Mesenchymal stem cell (in vitro differentiated cells and primary cell): ENCODE measurements around the gene ASPG.

Experiments
- DNase-seq: peaks from one replicate; pipeline ENCODE4 v3.0.0-alpha.2; 2013
- H2AFZ ChIP-seq: one replicate; pipeline ENCODE4 v1.6.1; 2013; ENCODE audit warnings: low read depth, mild to moderate bottlenecking, control low read depth, inconsistent platforms, low read length, moderate library complexity
- H2AK5ac ChIP-seq: 2 replicates; pipeline ENCODE4 v1.6.1; 2013; ENCODE audit warnings: low read length, moderate library complexity, mild to moderate bottlenecking, inconsistent platforms; ENCODE audit not compliant: severe bottlenecking
- H2BK120ac ChIP-seq: one replicate; pipeline ENCODE4 v1.6.1; 2013; ENCODE audit warnings: low read depth, mild to moderate bottlenecking, inconsistent platforms, low read length, moderate library complexity
- H2BK12ac ChIP-seq, 2 experiments: one replicate each; pipeline ENCODE4 v1.6.1; 2013; ENCODE audit warnings: inconsistent platforms in 2 of 2, low read length in 2 of 2, mild to moderate bottlenecking in 2 of 2, moderate library complexity in 2 of 2, control low read depth in 1 of 2
- H2BK15ac ChIP-seq: one replicate; pipeline ENCODE4 v1.6.1; 2013; ENCODE audit warnings: mild to moderate bottlenecking, low read depth, inconsistent platforms; ENCODE audit not compliant: poor library complexity, severe bottlenecking
- H2BK5ac ChIP-seq: 2 replicates; pipeline ENCODE4 v1.6.1; 2013; ENCODE audit warnings: low read depth, mild to moderate bottlenecking, low read length, control low read depth, inconsistent platforms; ENCODE audit not compliant: poor library complexity, severe bottlenecking
- H3K14ac ChIP-seq, 2 experiments: one replicate each; pipeline ENCODE4 v1.6.1; 2013; ENCODE audit warnings: inconsistent platforms in 2 of 2, low read length in 2 of 2, control low read depth in 1 of 2, mild to moderate bottlenecking in 1 of 2, moderate library complexity in 1 of 2
- H3K18ac ChIP-seq, 2 experiments: one replicate each; pipeline ENCODE4 v1.6.1; 2013; ENCODE audit warnings: inconsistent platforms in 2 of 2, low read length in 2 of 2, control low read depth in 1 of 2, low read depth in 1 of 2, mild to moderate bottlenecking in 1 of 2
- H3K23ac ChIP-seq, 2 experiments: one replicate each; pipeline ENCODE4 v1.6.1; 2013; ENCODE audit warnings: inconsistent platforms in 2 of 2, low read length in 2 of 2, mild to moderate bottlenecking in 2 of 2, moderate library complexity in 2 of 2, control low read depth in 1 of 2
- H3K27ac ChIP-seq: 2 replicates; pipeline ENCODE4 v1.5.1; 2013; ENCODE audit warnings: mild to moderate bottlenecking, moderate library complexity, low read length, control low read depth, inconsistent platforms; ENCODE audit not compliant: poor library complexity, severe bottlenecking
- H3K27me3 ChIP-seq, 2 experiments: 2 replicates each; pipeline versions ENCODE4 v1.6.1 to v1.7.0; 2013; ENCODE audit warnings: low read length in 2 of 2, mild to moderate bottlenecking in 2 of 2, moderate library complexity in 2 of 2, control low read depth in 1 of 2, inconsistent platforms in 1 of 2; ENCODE audit not compliant: control insufficient read depth in 1 of 2, insufficient read depth in 1 of 2
- H3K36me3 ChIP-seq, 2 experiments: 2 replicates each; pipeline versions ENCODE4 v1.6.1 to v1.7.0; 2013; ENCODE audit warnings: low read length in 2 of 2, control low read depth in 1 of 2, inconsistent platforms in 1 of 2, low read depth in 1 of 2, mild to moderate bottlenecking in 1 of 2; ENCODE audit not compliant: insufficient read depth in 2 of 2, control insufficient read depth in 1 of 2
- H3K4ac ChIP-seq, 2 experiments: one replicate each; pipeline ENCODE4 v1.6.1; 2013; ENCODE audit warnings: inconsistent platforms in 2 of 2, low read length in 2 of 2, mild to moderate bottlenecking in 2 of 2, moderate library complexity in 2 of 2, control low read depth in 1 of 2, low read depth in 1 of 2
- H3K4me1 ChIP-seq: 2 replicates; pipeline ENCODE4 v1.6.1; 2013; ENCODE audit warnings: low read depth, low read length, control low read depth; ENCODE audit not compliant: control insufficient read depth, insufficient read depth
- H3K4me2 ChIP-seq: 2 replicates; pipeline ENCODE4 v1.6.1; 2013; ENCODE audit warnings: low read length, mild to moderate bottlenecking, inconsistent platforms; ENCODE audit not compliant: poor library complexity, severe bottlenecking
- H3K4me3 ChIP-seq, 2 experiments: 2 replicates each; pipeline versions ENCODE4 v1.5.1 to v1.7.0; 2013; ENCODE audit warnings: low read length in 2 of 2, mild to moderate bottlenecking in 2 of 2, control low read depth in 1 of 2, low read depth in 1 of 2; ENCODE audit not compliant: insufficient read depth in 1 of 2
- H3K79me1 ChIP-seq: replicated peaks from 2 replicates; pipeline ENCODE4 v1.6.1; 2013; ENCODE audit warnings: mild to moderate bottlenecking, control low read depth, low read length, inconsistent platforms; ENCODE audit not compliant: poor library complexity, severe bottlenecking
- H3K9ac ChIP-seq: 2 replicates; pipeline ENCODE4 v1.7.0; 2013; ENCODE audit warnings: mild to moderate bottlenecking, low read length, moderate library complexity
- H3K9me3 ChIP-seq: 2 replicates; pipeline ENCODE4 v1.7.0; 2013; ENCODE audit warnings: mild to moderate bottlenecking, low read length; ENCODE audit not compliant: control insufficient read depth
- H4K8ac ChIP-seq: one replicate; pipeline ENCODE4 v1.6.1; 2013; ENCODE audit warnings: inconsistent platforms, mild to moderate bottlenecking, low read length, moderate library complexity
- H4K91ac ChIP-seq: one replicate; pipeline ENCODE4 v1.6.1; 2013; ENCODE audit warnings: mild to moderate bottlenecking, low read length, inconsistent platforms
- WGBS: methylation state at CpG from one replicate; pipeline ENCODE4 v1.1.7; 2013; ENCODE audit warnings: mixed read lengths; 5-methylcytosine and 5-hydroxymethylcytosine counted together

Gene ASPG

GRCh38 chr14:104094709-104095425 is 9.4 kb downstream of the ASPG start:
- H2BK120ac ChIP-seq, result no peak overlapping the region
- no peak overlapping the region for H2AK5ac ChIP-seq
- H2BK12ac ChIP-seq, result no peak overlapping the region

GRCh38 chr14:104095426-104096310 is 10.2 kb downstream of the ASPG start:
- H3K18ac ChIP-seq, result no peak overlapping the region
- no peaks in the 10 kb centered on the region for H3K79me1 ChIP-seq
- no peaks in the 10 kb centered on the region for H3K9me3 ChIP-seq
- WGBS, result 88% methylated on average over 30 of the region's 31 CpGs
- no peak overlapping the region for H3K27ac ChIP-seq
- H4K8ac ChIP-seq, result no peak overlapping the region
- H3K4ac ChIP-seq, result no peak overlapping the region
- H3K9ac ChIP-seq, result no peak overlapping the region
- no peak overlapping the region for H2BK12ac ChIP-seq
- no peaks in the 10 kb centered on the region for H3K36me3 ChIP-seq
- H2BK120ac ChIP-seq, result no peak overlapping the region
- H4K91ac ChIP-seq, result no peak overlapping the region
- H2BK15ac ChIP-seq, result no peak overlapping the region
- H2AK5ac ChIP-seq, result no peak overlapping the region
- no peak for DNase-seq
- H3K4me3 ChIP-seq, result no peak overlapping the region
- no peak overlapping the region for H2BK5ac ChIP-seq
- no peak overlapping the region for H3K14ac ChIP-seq
- H3K23ac ChIP-seq, result no peak overlapping the region
- no peak overlapping the region for H3K4me2 ChIP-seq
- peaks cover 3% of the 10 kb centered on the region for H3K4me1 ChIP-seq
- peaks cover 0 to 26% of the 10 kb centered on the region in 2 experiments for H3K27me3 ChIP-seq
- H2AFZ ChIP-seq, result no peak overlapping the region

More at GRCh38 chr14:104094709-104095425, 9.4 kb downstream of the ASPG start:
- no peak overlapping the region for H4K8ac ChIP-seq
- H3K27ac ChIP-seq, result no peak overlapping the region
- H3K9ac ChIP-seq, result no peak overlapping the region
- peak; percentile 28 for DNase-seq
- H3K9me3 ChIP-seq, result no peaks in the 10 kb centered on the region
- H2AFZ ChIP-seq, result no peak overlapping the region
- no peak overlapping the region for H3K18ac ChIP-seq
- H3K4me3 ChIP-seq, result no peak overlapping the region
- peaks cover 3% of the 10 kb centered on the region for H3K4me1 ChIP-seq
- no peak overlapping the region for H2BK15ac ChIP-seq
- H3K79me1 ChIP-seq, result no peaks in the 10 kb centered on the region
- no peaks in the 10 kb centered on the region for H3K36me3 ChIP-seq
- no peak overlapping the region for H2BK5ac ChIP-seq
- H3K14ac ChIP-seq, result no peak overlapping the region
- 51% methylated on average over 34 of the region's 35 CpGs for WGBS
- H3K4me2 ChIP-seq, result no peak overlapping the region
- H3K23ac ChIP-seq, result no peak overlapping the region
- H3K4ac ChIP-seq, result no peak overlapping the region
- H4K91ac ChIP-seq, result no peak overlapping the region
- peaks cover 0 to 26% of the 10 kb centered on the region in 2 experiments for H3K27me3 ChIP-seq

GRCh38 chr14:104096318-104096717 is 10.8 kb downstream of the ASPG start:
- Histone ChIP-seq H3K4ac (no peak overlapping the region), H3K18ac (no peak overlapping the region), H2BK5ac (no peak overlapping the region), H2AFZ (no peak overlapping the region), H2BK15ac (no peak overlapping the region), H3K4me2 (no peak overlapping the region), H3K14ac (no peak overlapping the region), H3K27ac (no peak overlapping the region), H3K4me1 (peaks cover 3% of the 10 kb centered on the region), H2BK12ac (no peak overlapping the region), H3K79me1 (no peaks in the 10 kb centered on the region), H3K36me3 (no peaks in the 10 kb centered on the region), H4K91ac (no peak overlapping the region), H3K9ac (no peak overlapping the region), H2BK120ac (no peak overlapping the region), H2AK5ac (no peak overlapping the region), H3K23ac (no peak overlapping the region), H3K4me3 (no peak overlapping the region), H3K9me3 (no peaks in the 10 kb centered on the region), H3K27me3 (peaks cover 0 to 26% of the 10 kb centered on the region in 2 experiments), H4K8ac (no peak overlapping the region)
- no peak for DNase-seq
- WGBS, result 81% methylated on average over 14 of the region's 14 CpGs
